ENCODE results near the gene SPIRE2.

SPIRE2 gene

DNA sequence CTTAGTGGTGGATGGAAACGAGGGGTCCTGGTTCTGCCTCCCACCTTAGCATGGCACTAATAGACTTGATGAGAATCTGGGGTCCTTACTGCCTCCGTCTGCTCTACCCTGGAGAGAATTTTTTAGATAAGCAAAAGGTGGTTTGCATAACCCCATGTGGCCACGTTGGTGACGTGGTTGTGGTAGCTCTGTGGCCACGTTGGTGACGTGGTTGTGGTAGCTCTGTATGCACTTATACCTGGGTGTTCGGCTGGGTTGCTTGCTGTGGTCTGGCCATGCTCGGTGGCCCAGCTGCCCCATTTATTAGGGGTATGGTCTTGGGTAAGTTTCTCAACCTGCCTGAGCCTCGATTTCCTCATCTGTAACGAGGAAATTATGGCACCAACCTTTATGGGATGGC, 13.0 kb downstream of the SPIRE2 start:
- no peak for DNase-seq (ENCODE audit: low read depth)

- DNase-seq (ENCODE audit: low read depth) = no peak
These were observed 14.5 kb downstream of the SPIRE2 start for GRCh38 chr16:89842471-89843408.

- no peak for DNase-seq (ENCODE audit: low read depth)
These were observed 15.4 kb downstream of the SPIRE2 start for GRCh38 chr16:89843409-89844350.

DNA sequence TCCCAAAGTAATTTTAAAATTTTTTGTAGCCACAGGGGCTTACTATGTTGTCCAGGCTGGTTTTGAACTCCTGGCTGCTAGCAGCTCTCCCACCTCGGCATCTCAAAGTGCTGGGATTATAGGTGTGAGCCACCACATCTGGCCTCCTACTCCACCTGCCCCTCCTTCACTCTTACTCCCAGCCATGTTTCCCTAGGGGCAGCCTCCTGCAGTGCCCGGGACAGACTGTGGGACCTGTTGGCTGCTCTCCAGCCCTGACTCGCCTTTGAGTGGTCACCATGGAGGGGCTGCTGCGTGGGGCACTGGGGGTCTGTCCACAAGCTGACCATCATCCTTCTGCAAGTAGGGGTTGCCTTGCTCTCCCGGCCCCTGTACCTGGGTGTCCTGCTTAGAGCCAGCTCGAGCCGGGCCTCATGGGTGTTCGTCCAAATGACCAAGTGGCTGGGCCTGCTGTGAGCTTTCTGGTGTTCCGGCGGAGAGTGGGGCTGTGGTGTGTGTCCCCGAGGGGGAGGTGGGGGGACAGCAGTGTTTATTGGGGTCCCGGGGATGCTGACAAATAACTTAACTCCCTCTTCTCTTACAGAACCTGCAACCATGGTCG, 16.6 kb downstream of the SPIRE2 start:
- no peak for DNase-seq (ENCODE audit: low read depth)

DNA sequence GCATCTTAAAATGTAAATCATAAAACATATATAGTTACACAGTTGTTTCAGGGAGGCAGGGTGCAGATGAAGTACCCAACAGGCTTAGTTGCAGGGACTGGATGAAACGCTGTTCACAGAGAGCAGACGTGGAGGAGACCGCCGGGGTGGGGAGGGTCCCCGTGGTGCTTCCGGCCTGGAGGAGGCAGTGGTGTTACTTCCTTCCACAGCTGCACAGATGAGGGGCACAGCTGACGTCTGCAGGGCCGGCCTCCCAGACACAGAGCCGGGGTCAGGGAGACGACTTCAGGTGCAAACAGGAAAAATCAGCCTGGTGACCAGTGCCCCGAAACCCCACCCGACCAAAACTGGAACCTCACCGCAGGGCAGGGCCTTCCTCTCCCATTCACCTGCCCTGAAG, 17.1 kb downstream of the SPIRE2 start:
- no peak for DNase-seq (ENCODE audit: low read depth)

DNA sequence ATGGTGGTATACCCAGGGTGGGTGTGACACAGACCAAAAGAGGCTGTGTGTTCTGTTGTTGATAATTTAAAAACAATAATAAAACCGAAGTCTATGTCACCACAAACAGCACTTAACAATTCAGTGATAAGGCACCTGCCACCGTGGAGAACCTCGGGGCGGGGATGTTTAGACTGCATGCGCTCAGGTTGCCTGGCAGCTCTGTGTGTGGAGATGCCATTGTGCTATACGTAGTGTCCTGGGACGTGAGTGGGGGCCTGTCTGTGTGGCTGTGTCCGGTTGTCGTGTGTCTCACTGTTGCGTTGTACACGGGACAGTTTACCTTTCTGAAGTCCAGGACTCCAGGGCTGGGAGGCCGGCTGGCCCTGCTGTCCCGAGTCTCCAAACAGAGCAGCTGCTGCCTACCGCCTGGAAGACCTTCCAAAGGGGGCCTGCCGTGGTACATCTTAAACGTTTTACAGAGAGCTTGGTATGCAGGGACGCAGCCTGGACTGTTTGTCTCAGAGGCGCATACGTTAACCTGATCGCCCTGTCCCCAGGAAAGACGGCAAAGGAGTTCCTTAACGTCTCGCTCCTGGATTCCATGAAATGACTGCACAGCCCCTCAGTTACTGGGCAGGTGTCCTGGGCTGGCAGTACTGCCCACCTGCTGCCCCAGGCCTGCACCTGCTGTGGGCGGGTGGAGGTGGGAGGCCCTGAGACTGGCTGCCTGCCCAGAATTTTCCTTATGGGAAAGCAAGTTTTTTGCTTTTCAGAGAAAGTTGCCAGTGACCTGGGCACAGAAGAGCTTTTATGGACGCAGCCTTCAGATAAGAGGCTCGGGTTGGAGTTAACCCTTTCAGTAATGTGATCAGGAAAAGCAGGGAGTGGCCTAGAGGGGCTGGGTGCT, 19.0 kb downstream of the SPIRE2 start:
- DNase-seq (ENCODE audit: low read depth) = no peak

DNA sequence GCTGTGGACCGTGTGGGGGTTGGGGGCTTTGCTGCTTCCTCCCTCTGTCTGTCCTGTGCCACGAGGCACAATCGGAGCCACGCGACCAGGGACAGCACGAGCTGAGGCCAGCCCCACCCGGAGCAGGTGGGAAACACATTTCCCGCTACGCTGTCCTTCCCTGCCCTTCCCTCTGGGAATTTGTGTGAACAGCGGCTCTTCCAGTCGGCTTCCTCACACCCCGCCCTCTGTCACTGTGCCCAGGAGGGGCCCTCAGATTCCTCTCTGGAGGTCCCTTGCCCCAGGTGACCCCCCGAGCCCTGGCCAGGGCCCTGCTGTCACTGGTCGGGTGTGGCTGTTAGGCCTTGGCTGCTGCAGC, 19.6 kb downstream of the SPIRE2 start:
- no peak for DNase-seq (ENCODE audit: low read depth)

DNA sequence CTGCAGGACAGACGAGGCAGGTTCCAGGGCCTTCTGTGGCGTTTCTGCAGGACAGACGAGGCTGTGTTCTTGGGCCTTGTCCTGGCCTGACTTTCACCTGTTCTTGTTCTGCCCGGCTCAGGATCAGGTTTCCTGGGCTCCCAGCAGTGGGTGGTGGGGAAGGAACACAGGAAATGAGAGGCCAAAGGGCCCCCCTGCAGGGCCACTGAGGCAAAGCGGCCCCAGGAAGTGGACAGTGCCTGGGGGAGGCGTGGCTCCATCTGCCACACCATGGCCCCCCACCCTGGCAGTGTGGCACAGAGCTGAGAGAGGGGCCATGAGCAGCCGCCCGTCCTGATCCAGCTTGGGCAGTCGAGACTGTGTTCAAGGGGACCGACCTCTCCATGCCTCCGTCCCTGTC, 20.7 kb downstream of the SPIRE2 start:
- DNase-seq (ENCODE audit: low read depth) = no peak

- DNase-seq (ENCODE audit: low read depth) = no peak
These were observed 25.2 kb downstream of the SPIRE2 start for GRCh38 chr16:89853306-89853993.

DNA sequence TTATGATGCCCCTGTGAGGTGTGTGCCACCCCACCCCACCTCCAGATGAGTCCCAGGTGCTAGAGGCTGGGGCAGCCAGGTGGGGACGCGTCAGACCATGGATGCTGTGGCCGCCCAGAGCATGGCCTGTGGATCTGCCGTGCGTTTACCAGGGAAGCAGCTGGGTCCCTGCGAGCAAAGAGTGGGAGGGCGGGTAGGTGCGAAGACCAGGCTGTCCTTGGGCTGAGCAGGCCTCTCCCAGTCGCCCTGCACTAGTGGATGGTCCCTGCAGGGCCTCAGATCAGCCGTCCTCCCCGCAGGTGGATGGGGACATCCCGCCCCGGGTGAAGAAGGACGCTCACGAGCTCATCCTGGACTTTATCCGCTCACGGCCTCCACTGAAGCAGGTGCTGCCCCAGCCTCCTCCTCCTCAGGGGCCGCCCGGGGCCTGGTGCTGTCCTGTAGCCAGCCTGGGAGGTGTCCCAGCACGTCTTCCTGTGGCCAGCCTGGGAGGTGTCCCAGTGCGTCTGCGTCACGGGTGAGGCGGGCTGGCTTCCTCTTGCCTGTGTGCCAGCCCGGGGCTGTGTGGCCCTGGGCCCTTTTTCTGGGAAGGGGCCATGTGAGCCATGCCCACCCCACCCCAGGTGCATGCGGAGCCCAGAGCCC, 27.1 kb downstream of the SPIRE2 start:
- no peak for DNase-seq (ENCODE audit: low read depth)

- no peak for DNase-seq (ENCODE audit: low read depth)
These were observed 27.7 kb downstream of the SPIRE2 start for GRCh38 chr16:89855986-89856385.

GRCh38 chr16:89858973-89859614, 30.8 kb downstream of the SPIRE2 start:
- no peak for DNase-seq (ENCODE audit: low read depth)

- DNase-seq (ENCODE audit: low read depth) = no peak
These were observed 31.3 kb downstream of the SPIRE2 start for GRCh38 chr16:89859615-89860007.

GRCh38 chr16:89860747-89861304, 32.6 kb downstream of the SPIRE2 start:
- no peak for DNase-seq (ENCODE audit: low read depth)

- no peak for DNase-seq (ENCODE audit: low read depth)
These were observed 33.4 kb downstream of the SPIRE2 start for GRCh38 chr16:89861648-89862047.

DNA sequence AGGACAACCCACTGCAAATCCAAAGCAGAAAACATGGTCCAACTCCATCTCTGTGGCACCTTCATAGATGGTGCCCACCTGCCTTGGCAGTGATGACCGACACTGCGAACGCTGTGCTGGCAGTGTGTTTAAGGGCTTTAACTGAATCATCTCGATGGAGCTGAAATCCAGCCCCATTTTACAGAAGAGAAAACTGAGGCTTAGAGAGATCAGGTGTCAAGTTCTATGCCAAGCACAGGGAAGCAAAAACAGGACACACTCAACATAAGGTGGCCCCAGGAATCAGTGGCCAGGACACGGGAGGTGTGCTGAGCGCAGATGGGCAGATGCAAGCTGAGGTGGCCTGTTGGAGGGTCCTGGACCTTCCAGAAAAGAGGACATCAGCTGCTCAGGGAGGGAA, 34.5 kb downstream of the SPIRE2 start:
- no peak for DNase-seq (ENCODE audit: low read depth)

GRCh38 chr16:89863741-89864526, 35.7 kb downstream of the SPIRE2 start:
- DNase-seq (ENCODE audit: low read depth) = no peak

GRCh38 chr16:89864527-89864820, 36.2 kb downstream of the SPIRE2 start:
- no peak for DNase-seq (ENCODE audit: low read depth)

DNA sequence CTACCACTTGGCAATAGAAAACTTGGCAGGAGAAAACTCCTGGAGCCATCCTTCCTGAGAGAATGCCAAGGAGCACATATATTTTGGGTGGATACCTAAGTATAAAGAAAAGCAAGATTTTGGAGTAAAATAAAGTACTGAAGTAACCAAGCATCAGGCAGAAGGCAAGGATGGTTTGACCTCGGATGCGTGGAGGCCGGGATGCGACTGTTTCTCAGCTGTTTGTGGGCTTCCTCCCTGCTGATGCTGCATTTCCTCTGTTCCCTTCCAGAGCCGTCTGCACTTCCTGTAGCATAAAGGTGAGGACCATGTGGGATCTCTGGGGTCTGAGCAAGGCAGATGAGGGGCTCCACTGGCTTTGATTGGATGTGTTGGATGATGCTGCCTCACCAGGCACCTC, 39.6 kb downstream of the SPIRE2 start:
- DNase-seq (ENCODE audit: low read depth) = no peak
